GM19035 (cell line): ENCODE data around the gene LDLRAD4.

Source experiments
- ATAC-seq: cut with Tn5 transposase; IDR thresholded peaks from one replicate; pipeline ENCODE4 v1.9.1; 2021; ENCODE audit not compliant: unreplicated experiment

Gene LDLRAD4

GRCh38 chr18:13399511-13399910, 181.0 kb downstream of the LDLRAD4 start:
- no peak for ATAC-seq

DNA sequence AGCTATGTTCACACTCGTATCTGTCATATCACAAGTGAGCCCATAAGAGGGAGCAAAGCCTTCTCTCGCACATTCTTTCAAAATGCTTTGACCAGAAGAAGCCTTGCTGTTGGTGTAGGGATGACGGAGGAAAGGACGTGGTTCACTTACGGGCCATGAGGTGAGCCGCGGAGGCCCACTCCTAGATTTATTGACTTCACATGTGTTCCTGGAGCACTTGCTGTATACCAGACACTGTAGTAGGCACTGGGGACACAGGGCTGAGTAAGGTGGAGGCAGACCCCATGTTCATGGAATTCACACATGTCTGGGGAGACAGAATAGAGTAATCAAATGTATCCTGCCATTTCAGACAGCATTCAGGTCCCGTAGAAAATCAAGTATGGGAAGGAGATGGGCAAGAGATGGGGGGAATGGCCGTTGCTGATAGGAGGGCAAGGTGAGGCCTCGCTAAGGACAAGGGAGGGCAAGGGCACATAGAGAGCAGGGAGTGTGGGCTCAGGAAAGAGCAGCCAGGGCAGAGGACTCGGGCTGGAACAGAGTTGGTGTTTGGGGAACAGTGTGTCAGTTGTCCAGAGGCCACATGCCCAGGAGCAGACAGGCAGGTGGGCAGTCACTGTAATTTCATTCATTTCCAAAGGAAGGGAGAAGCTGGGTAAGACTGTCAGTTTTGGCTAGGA, 182.2 kb downstream of the LDLRAD4 start:
- ATAC-seq: no peak

- ATAC-seq: no peak
These were observed 182.8 kb downstream of the LDLRAD4 start for GRCh38 chr18:13401404-13401803.

DNA sequence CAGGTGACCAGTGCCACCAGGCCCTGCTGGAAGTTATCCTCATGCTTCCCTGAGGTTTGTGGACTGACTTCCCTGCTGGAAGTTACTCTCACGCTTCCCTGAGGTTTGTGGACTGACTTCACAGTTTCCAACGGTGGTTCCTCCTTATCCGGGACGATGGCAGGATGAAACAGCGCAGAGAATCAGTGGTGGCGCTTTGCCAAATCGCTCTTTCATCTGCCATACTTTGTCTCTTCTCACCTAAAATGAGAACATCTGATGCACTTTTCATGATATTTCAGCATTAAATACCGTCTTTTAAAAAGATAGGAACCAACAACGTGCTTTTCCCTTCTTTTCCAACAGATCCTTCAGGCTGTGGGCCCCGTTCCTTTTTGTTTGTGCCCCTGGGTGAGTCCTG, 183.3 kb downstream of the LDLRAD4 start:
- no peak for ATAC-seq

- ATAC-seq: no peak
These were observed 185.4 kb downstream of the LDLRAD4 start for GRCh38 chr18:13403786-13404549.

- ATAC-seq: no peak
These were observed 186.9 kb downstream of the LDLRAD4 start for GRCh38 chr18:13405305-13406038.

DNA sequence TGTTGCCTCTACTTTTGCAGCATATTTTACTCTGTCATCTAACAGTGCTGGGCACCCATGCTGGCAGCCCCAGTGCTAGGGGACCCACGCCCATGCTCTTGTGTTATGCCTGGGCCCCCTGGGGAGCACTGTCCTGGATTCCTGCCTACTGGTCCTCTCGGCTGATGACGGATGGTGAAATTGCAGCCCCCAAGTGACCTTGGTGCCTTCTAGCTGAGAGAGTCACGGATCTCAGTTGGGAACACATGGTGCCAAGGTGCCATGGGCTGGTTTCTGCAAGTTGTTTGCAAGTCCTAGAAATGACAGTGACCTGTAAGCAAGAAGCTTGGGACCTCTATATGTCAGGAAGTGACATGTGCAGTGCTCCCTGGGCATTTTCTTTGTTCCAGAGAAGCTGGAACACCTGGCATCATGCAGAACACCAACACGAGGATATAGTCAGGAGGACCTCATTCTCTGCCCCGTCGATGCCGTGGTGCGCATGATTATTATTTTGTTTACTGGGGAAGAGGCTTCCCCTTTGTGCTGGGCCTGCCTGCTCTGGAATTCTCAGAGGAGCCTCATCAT, 187.6 kb downstream of the LDLRAD4 start:
- no peak for ATAC-seq

GRCh38 chr18:13406736-13407135, 188.2 kb downstream of the LDLRAD4 start:
- no peak for ATAC-seq

GRCh38 chr18:13407484-13407883, 188.9 kb downstream of the LDLRAD4 start:
- ATAC-seq: no peak

DNA sequence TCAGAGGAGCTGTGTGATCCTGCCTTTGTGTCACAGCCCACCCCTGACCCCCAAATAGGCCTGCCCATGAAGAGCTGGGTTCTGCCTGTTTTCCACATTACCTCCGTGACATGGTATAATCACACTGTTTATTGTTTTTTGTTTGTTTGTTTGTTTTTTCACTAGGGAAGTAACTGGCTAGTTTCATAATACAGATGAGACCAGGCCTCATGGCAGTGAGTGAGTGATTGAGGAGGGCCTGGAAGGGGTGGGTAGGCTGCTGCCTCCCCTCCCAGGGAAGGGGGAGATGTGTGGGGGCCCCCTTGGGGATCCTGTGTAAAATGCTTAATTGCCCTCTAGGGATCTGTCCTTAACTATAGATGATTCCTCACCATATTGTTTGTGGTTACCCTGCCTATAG, 190.5 kb downstream of the LDLRAD4 start:
- ATAC-seq: no peak

DNA sequence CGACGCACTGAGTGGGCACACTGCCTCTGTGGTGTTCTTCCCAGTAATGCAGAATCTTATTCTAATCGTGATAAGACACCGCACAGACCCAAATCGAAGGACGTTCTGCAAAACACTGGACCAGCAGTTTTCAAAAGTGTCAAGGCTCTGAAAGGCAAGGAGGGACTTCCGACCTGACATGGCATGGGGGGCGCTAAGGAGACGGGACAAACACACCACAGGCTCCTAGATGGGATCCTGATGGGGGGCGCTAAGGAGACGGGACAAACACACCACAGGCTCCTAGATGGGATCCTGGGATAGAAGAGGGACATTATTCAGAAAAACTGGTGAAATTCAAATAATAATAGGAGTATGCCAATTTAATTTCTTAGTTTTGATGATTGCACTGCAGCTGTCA, 191.4 kb downstream of the LDLRAD4 start:
- ATAC-seq: no peak

GRCh38 chr18:13410471-13410870, 191.9 kb downstream of the LDLRAD4 start:
- no peak for ATAC-seq

DNA sequence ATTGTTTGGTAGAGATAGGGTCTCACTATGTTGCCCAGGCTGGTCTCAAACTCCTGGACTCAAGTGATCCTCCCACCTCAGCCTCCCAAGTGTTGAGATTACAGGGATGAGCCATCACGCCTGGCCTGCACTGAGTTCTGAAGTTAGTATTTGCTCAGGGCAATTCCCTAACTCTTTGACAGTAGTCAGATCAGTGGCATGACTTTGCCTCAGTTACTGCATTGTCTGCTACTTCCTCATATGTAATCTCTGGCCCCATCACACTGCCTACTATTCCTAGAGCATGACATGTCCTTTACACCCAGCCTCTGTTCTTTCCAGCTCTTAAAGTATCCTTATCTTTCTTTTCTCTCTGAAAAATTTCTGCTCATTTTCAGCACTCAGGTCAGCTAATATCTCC, 193.5 kb downstream of the LDLRAD4 start:
- ATAC-seq: no peak

GRCh38 chr18:13412901-13413300, 194.3 kb downstream of the LDLRAD4 start:
- no peak for ATAC-seq

DNA sequence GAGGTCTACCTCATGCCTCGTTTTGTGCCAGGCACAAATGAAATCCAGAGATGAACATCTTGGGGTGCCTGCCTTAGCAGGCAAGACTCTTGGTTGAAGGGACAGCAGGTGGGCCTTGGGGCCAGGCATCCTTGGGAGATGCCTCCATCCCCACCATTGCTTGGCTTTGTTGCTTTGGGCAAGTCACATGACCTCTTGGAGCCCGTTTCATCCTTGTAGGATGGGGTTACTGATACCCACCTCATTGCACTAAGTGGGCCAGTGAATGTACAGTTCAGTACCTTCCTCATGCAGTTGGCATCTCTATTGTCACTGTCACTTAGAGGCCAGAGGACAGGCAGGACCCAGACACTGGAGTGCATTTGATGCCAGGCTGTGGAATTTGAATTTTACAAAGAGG, 195.5 kb downstream of the LDLRAD4 start:
- ATAC-seq: no peak

DNA sequence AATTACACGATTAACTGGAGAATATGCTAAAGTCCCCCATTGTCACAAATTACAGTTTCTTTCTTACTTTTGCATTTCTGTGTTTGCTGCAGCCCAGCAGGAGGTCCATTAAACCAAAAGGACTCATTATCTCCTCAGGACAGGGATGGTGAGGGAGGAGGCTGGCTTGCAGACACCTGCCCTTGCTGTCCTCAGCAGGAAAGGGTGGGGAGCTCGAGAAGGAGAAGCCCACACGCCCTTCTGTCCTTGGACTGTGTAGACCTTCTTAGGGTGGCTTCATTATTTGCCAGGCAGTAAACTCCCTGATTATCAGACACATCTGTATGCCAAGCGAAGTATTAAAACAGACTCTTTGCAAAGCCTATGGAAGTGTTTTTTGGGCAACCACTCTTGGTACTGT, 196.0 kb downstream of the LDLRAD4 start:
- no peak for ATAC-seq

DNA sequence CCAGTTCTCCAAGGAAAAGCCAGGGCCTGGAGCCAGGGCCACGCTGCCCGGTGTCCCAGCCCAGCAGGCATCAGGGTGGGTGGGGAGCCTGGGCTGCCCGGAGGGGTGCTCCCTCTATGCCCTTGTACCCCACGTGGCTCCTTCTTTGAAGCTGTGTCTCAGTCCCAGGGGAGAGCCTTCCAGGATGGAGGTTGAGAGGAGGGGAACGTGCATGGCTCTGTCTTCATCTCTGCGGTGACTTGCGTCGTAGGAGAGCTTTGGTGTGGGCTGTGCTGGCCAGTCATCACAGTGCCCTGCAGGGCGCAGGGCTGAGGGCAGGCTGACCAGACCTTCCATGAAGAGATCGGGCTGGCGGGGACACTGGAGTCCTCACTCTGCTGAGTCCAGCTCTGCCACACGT, 197.2 kb downstream of the LDLRAD4 start:
- ATAC-seq: no peak

GRCh38 chr18:13416208-13416607, 197.6 kb downstream of the LDLRAD4 start:
- ATAC-seq: no peak

DNA sequence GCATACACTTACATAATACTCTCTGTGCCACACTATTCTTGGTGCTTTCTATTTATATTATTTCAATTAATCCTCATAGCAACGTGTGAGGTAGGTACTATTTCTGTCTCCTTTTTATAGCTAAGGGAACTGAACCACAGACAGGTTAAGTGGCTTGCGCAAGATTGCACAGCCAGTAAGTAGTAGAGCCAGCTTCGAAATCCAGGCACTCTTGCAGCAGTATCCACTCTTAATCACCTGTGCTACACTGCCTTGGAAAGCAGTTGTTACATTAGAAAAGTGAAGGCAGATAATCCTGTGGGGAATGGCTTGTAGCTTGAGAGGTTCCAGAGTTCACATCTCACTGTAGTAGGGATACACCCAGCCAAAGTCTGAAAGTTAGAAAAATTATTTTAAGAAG, 198.3 kb downstream of the LDLRAD4 start:
- no peak for ATAC-seq

DNA sequence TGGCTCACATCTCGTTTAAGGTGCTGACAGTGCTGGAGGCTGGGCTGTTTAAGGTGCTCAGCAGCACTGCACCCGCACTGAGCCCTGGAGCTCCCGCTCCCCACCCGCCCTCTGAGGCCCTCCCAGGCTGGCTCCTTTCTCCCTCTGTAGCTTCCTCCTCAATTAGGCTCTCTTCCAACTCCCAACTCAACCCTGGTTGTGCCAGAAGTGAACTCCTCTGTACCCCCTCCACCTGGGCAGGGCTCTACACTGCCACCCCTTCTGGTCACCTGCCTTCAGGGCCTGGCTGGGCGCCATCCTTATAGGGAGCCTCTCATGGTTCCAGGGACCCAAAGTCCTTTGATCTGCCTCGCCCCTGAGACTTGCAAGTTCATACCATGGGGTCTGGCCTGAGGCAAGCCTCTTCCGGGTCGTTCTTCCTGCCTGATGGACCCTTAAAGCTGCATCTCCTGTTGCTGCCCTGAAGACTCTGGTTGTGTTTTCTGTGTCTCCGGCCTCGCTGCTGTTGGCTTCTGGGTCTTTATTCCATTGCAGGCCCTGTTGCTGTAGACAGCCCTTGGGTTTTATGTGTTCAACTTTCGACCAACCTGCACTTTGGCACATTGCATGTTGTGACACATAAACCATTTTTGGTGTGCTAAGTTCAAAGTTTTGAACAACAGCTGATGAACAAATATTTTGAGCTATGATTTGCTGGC, 199.6 kb downstream of the LDLRAD4 start:
- ATAC-seq: no peak
